ENCODE data around the gene ADAM12. TPM values are rescaled to one million over a fixed set of nuclear protein-coding genes. Genes with fewer than 3 reads are reported as not detected.

Gene ADAM12
- total and polyA plus RNA-seq, 2 donors from 2014 or later = 0.26 to 3.3 TPM

- intact Hi-C loops (cut with DNase I) = loop anchor here (10.0 kb wide), 2 partner anchors 395 to 515 kb away; partner anchors contain the start of gene ADAM12
Measured at GRCh38 chr10:125989791-125990190, 398.5 kb downstream of the ADAM12 start.

DNA sequence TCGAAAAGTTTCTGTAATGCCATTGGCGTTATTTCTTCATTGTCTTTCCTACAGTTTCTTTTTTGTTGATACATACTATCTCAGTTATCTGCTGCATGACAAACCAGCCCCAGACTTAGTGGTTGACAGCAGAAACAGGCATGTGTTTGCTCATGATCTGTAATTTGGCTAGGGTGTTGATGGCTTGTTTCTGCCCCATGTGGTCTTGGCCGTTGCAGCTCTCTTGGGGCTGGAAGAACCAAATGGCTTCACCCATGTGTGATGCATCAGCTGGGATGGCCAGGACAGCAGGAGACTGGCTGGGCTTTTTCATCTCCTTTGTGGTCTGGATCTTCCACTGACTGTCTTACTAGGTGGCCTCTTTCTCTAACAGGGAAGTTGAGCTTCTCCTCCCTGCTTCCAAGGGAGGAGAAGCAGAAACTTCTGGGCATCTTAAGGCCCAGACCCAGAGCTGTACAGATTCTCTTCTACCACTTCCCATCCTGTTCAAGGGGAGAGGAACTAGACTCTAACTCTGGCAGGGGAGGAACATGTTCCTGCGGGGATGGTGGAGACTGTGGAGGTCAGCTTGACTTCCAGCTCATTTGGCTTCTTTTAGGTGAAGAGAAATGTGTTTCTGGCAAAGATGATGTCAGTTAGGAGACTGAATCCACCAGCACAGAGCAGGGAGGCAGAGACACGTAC is 402.6 kb downstream of the ADAM12 start:
- Histone ChIP-seq H3K27me3 (ENCODE audit: control insufficient read depth, insufficient read depth, low read length) (no peaks in the 10 kb centered on the region), H3K27ac (ENCODE audit: low read depth in 2 of 2, low read length in 2 of 2) (no peak overlapping the region), H3K4me1 (ENCODE audit: control insufficient read depth in 2 of 3, insufficient read depth in 2 of 3, low read depth in 1 of 3, low read length in 3 of 3) (no peaks in the 10 kb centered on the region), H3K9me3 (ENCODE audit: control insufficient read depth in 2 of 3, insufficient read depth in 1 of 3, low read length in 3 of 3) (no peaks in the 10 kb centered on the region), H3K4me3 (ENCODE audit: low read length in 3 of 3) (no peak overlapping the region), H3K36me3 (ENCODE audit: control insufficient read depth in 2 of 3, insufficient read depth in 3 of 3, low read length in 3 of 3) (no peaks in the 10 kb centered on the region), H3K9ac (ENCODE audit: low read length in 3 of 3) (no peak overlapping the region)
- FAIRE-seq = no peak
- no peak for TF ChIP-seq CTCF (IDR thresholded peaks at IDR 0.05; ENCODE audit: borderline replicate concordance, extremely low read depth, insufficient read depth)
- intact Hi-C loops (cut with DNase I) = loop anchor here (10.0 kb wide), 2 partner anchors 399 to 519 kb away; partner anchors contain the start of gene ADAM12
- no peak for DNase-seq

More at GRCh38 chr10:125989791-125990190, 398.5 kb downstream of the ADAM12 start:
- no peak overlapping the region for H3K9ac ChIP-seq (ENCODE audit: low read length in 3 of 3)
- H3K4me3 ChIP-seq (ENCODE audit: low read length in 3 of 3) = no peak overlapping the region
- FAIRE-seq (no peak), DNase-seq (no peak)
- no peaks in the 10 kb centered on the region for H3K9me3 ChIP-seq (ENCODE audit: control insufficient read depth in 2 of 3, insufficient read depth in 1 of 3, low read length in 3 of 3)
- TF ChIP-seq CTCF (IDR thresholded peaks at IDR 0.05; ENCODE audit: borderline replicate concordance, extremely low read depth, insufficient read depth) = no peak
- H3K4me1 ChIP-seq (ENCODE audit: control insufficient read depth in 2 of 3, insufficient read depth in 2 of 3, low read depth in 1 of 3, low read length in 3 of 3) = no peaks in the 10 kb centered on the region
- H3K27me3 ChIP-seq (ENCODE audit: control insufficient read depth, insufficient read depth, low read length) = no peaks in the 10 kb centered on the region
- H3K27ac ChIP-seq (ENCODE audit: low read depth in 2 of 2, low read length in 2 of 2) = no peak overlapping the region
- no peaks in the 10 kb centered on the region for H3K36me3 ChIP-seq (ENCODE audit: control insufficient read depth in 2 of 3, insufficient read depth in 3 of 3, low read length in 3 of 3)

GRCh38 chr10:125984865-125985495 is 403.3 kb downstream of the ADAM12 start:
- no peak for FAIRE-seq
- no peak overlapping the region for H3K4me3 ChIP-seq (ENCODE audit: low read length in 3 of 3)
- TF ChIP-seq CTCF (IDR thresholded peaks at IDR 0.05; ENCODE audit: borderline replicate concordance, extremely low read depth, insufficient read depth) = no peak
- no peaks in the 10 kb centered on the region for H3K9me3 ChIP-seq (ENCODE audit: control insufficient read depth in 2 of 3, insufficient read depth in 1 of 3, low read length in 3 of 3)
- H3K4me1 ChIP-seq (ENCODE audit: control insufficient read depth in 2 of 3, insufficient read depth in 2 of 3, low read depth in 1 of 3, low read length in 3 of 3) = no peaks in the 10 kb centered on the region
- no peak overlapping the region for H3K27ac ChIP-seq (ENCODE audit: low read depth in 2 of 2, low read length in 2 of 2)
- intact Hi-C loops (cut with DNase I) = loop anchor here (10.0 kb wide), 2 partner anchors 400 to 520 kb away; partner anchors contain the start of gene ADAM12
- H3K36me3 ChIP-seq (ENCODE audit: control insufficient read depth in 2 of 3, insufficient read depth in 3 of 3, low read length in 3 of 3) = no peaks in the 10 kb centered on the region
- no peak for DNase-seq
- H3K9ac ChIP-seq (ENCODE audit: low read length in 3 of 3) = no peak overlapping the region
- H3K27me3 ChIP-seq (ENCODE audit: control insufficient read depth, insufficient read depth, low read length) = no peaks in the 10 kb centered on the region
